ENCODE results near the gene KCND3.

KCND3 gene

DNA sequence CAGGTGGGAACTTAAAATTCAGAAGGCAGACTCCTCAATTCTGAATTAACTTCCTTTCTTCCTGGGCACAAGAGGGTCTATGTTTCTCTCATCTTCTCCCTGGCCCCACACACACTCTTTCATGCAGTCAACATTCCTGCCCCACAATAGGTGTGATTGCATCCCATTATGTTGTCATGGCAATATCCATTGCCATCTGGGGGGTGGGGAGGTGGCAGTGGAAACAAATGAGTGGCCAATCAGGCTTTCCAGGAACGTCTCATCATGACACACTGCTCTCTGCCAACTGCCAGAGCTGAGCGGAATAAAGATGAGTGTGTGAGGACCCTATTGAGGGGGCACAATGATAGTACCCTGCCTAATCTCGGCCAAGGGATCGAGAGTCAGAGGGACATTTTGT, 80.4 kb downstream of the KCND3 start:
- DNase-seq = peak; percentile 17

- DNase-seq = no peak
These were observed 81.4 kb downstream of the KCND3 start for GRCh38 chr1:111908011-111908621.

DNA sequence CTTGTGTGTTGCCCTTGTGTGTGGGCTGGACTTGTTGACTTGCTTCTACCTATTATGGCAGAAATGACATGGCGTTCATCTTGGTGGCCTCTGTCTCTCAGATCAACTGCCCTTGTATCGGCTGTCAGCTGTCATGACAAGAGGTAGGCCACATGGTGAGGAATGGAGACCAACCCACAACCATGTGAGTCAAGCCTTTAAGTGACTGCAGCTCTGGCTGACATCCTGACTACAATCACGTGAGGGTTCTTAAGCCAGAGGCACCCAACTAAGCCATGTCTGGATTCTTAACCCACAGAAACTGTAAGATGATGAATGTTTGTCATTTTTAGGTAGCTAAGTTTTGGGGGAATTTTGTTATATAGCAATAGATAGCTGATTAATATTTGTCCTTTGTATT, 82.1 kb downstream of the KCND3 start:
- no peak for DNase-seq

GRCh38 chr1:111906816-111907215, 82.7 kb downstream of the KCND3 start:
- DNase-seq = no peak

DNA sequence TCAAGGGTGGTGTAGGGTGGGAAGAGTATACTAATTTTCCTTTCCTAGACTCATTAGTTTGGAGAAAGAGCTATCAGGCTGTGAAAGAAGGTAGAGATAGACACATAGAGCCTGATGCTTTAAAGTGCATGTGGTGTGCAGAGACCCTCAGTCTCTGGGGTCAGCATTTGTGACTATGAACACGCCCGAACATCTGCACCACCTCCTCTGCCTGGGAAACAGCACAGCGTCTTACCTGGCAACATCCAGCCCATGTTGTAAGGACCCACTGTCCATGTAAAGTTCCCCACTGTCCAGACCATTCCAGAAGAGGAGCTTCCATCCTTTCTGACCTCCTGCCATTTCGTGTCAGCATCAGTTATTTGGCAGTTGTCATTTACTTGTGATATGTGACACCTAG, 83.4 kb downstream of the KCND3 start:
- no peak for DNase-seq

DNA sequence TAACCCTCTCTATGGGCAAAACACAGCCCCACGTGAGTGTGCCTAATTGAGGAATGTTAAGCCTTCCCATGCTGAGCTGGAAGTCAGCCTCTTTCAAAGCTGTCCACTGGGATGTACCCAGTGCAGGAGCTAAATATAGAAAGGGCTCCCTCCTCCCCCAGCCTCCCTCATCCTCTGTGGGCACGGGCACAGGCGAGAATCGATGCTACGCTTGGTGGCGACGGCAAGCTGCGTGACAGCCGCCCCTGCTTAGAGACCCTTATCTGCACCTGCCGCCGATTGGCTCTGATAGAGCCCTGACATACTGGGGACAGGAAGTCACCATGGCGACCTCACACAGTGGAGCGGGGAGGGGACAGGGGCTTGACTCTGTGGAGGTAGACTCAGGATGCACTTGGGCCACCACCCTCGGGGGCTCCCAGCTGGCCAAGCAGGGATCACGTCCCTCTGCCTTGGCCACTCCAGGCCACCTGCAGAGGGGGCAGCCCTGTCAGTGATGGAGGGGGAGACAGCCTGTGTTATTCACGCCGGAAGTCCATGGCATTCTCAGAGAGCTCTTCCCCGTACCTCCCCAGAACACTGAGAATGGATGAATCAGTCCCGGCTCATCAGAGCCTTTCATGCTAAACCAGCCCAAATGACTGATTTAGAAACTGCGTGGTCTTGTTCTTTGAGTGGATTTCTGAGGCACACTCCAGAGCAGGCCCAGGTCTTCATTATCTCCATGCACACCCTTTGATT, 84.8 kb downstream of the KCND3 start:
- no peak for DNase-seq

GRCh38 chr1:111903871-111904449, 85.5 kb downstream of the KCND3 start:
- no peak for DNase-seq

DNA sequence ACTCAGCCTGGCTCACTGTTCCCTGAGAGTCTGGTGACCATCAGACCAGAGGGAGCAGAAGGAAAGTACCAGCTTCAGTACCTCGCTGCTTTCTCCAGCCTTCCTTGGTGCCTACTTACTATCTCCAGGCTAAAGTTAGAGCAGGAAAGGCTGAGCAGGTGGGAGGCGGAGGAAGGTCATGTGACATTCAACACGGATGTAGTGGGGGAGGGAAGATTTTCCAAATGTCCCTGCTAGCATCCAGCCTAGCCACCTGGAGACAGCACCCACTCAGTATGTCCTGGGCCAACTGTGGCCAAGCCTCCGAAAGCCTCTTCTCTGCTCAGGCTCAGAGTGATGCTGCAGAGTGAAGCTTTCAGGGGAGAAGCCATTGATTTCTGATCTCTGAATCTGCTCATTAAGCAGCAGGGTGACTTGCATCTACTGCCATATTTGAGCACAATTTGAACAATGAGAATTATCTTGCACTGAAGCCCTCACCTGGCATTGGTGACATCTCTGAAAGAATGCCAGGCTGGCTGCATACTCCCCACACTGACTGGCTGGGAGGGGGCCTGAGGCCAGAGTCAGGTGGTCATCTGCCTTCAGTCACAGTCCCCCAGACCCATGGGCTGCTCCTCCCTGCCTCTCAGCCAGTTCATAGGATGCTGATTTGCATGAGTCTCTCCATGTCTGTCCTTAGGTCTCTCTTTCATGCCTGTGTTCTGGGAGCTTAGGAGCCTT, 86.2 kb downstream of the KCND3 start:
- DNase-seq = no peak

DNA sequence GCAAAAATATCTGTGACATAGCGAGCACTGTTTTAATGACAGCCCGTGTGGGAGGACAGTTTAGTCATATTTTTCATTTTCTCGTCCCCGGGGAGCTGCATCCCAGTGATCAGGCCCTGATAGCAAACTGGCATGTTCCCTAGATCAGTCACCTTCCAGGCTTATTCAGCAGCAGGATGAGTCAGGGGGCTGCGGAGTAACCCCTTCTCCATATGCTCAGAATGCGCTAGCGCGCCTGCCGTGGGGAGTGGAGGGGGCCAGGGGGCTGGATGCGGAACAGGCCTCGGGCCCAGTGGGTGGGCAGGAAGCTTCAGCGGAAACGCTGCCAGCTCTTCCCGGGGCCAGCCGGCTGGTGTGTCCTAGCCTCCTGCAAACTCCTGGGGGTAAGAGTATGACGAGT, 94.0 kb downstream of the KCND3 start:
- DNase-seq = no peak

DNA sequence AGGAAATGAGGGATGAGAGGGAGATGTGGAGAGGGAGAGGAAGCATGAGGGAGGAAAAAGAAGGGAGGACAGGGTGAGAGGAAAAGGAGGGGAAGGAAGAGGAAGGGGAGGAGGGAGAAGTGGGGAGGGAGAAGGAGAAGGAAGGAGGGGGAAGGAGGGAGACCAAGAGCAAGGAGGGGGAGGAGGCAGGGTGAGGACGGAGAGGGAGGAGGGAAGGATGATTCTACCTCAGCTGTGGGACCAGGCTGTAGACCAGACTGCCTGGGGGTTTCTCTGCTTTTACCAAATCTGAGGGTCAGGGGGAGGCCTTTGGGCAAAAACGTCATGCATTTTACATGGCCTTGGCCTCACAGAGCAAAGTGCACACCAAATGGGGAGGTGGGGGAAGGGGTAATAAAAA, 94.5 kb downstream of the KCND3 start:
- DNase-seq = no peak

- DNase-seq = no peak
These were observed 95.0 kb downstream of the KCND3 start for GRCh38 chr1:111894497-111894896.

- no peak for DNase-seq
These were observed 97.9 kb downstream of the KCND3 start for GRCh38 chr1:111891566-111891965.

DNA sequence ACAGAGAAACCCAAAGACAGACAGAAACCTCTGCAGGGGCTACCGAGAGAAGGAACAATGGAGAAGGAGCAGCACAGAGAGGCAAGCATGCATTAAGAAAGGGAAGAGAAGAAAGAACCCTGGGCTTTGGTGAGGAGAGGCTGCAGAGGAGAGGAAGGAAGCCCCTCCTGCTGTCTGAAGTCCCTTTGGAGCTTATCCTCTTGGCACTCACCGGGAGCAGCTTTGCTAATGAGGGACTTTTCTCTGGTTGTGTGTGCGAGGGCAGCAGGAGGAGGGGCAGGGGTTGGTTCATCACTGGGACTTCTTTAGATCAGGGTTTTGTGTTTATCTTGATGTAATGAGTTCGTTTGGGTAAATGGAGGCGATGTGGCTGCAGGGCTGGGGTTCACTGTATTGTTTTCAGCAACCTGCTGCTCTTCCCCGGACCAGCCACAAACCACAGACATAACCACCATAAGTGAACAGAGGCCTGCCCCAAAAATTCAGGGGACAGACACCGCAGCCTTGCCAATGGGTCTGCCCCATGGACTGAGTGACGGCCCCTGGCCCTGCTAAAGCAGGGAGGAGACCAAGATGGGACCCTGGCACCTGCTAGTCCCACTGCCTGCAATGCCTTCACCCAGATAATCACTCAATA, 100.6 kb downstream of the KCND3 start:
- DNase-seq = no peak

GRCh38 chr1:111887875-111888274, 101.6 kb downstream of the KCND3 start:
- no peak for DNase-seq

GRCh38 chr1:111887385-111887784, 102.1 kb downstream of the KCND3 start:
- no peak for DNase-seq

GRCh38 chr1:111886741-111887140, 102.7 kb downstream of the KCND3 start:
- no peak for DNase-seq

- no peak for DNase-seq
These were observed 104.6 kb downstream of the KCND3 start for GRCh38 chr1:111884772-111885443.

- DNase-seq = no peak
These were observed 106.4 kb downstream of the KCND3 start for GRCh38 chr1:111882986-111883560.

GRCh38 chr1:111882559-111882958, 106.9 kb downstream of the KCND3 start:
- DNase-seq = no peak

DNA sequence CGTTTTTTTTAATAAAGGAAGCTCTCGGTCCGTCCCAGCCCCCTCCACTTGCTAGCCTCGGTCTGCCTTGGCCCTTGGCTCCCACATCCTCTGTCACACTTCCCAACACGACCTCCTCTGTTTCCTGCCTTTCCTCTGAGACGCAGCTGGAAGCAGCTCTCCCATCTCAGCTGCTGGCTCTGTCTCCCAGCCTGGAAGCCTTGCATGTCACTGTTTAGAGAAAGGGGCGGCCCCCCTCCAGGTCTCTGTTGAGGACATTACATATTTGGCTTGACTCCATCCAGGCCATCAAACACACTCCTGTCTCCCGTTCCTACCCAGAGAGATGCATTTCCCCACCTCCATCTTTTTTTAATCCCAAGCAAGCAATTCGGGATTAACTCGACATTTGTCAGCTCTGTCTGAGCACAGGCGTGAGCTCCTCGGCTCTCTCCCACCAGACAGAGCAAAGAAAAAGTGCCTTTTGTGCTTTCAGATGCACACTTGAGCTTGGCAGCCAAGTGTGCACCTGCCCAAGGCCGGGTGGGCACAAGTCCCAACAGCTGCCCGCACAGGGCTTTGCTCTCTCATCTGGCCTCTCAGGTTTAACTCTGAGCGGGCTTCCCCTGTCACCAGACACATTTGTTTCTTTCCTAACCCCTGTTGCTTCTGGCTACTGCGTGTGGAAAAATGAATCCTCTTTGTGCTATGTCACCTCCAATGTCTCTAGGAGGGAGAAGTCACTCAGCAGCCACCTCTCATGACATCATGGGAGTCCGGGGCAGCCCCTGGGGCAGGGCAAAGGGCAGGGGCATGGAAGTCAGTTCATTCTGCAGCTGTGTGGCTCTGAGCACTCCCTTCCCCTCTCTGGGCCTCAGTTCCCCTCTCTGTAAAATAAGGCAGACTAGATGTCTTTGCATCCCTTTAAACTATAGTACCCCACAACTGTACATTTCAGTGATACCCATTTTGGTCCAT, 108.3 kb downstream of the KCND3 start:
- DNase-seq = peak; percentile 40

GRCh38 chr1:111879081-111879480, 110.4 kb downstream of the KCND3 start:
- DNase-seq = no peak
